SU-DHL-6 (cell line): ENCODE data around the gene CDC6.

Source experiments
- H2AFZ ChIP-seq: fragments of 200-600 bp; sonication (generic); 2 replicates; pipeline ENCODE4 v1.6.1; 2014; ENCODE audit warnings: low read depth, mild to moderate bottlenecking, moderate library complexity, mixed read lengths, antibody characterized with exemption, low read length; ENCODE audit not compliant: severe bottlenecking
- H3F3A ChIP-seq: fragments of 200-600 bp; shearing (Covaris generic); 2 replicates; pipeline ENCODE4 v1.6.0; 2016; ENCODE audit warnings: antibody characterized with exemption, mild to moderate bottlenecking; ENCODE audit not compliant: insufficient read depth
- H3K27ac ChIP-seq: fragments of 200-600 bp; sonication (generic); 2 replicates; pipeline ENCODE4 v1.5.1; 2016; ENCODE audit warnings: low read depth, mild to moderate bottlenecking, low read length, moderate library complexity, mixed read lengths
- H3K27me3 ChIP-seq: fragments of 200-600 bp; sonication (generic), shearing (Covaris generic); 2 replicates; pipeline ENCODE4 v1.6.0; 2014; ENCODE audit warnings: mild to moderate bottlenecking, low read length
- H3K36me3 ChIP-seq: fragments of 200-600 bp; sonication (generic); 2 replicates; pipeline ENCODE4 v1.6.1; 2014; ENCODE audit warnings: mild to moderate bottlenecking, low read length, mixed read lengths
- H3K4me2 ChIP-seq: fragments of 300-600, 200-600 bp; shearing (Covaris generic), sonication (generic); 2 replicates; pipeline ENCODE4 v1.6.0; 2014; ENCODE audit warnings: low read length, low read depth, mild to moderate bottlenecking; ENCODE audit not compliant: poor library complexity, severe bottlenecking
- H3K4me3 ChIP-seq: fragments of 200-600 bp; sonication (generic); 2 replicates; pipeline ENCODE4 v1.5.1; 2014; ENCODE audit warnings: antibody characterized with exemption, low read length, mild to moderate bottlenecking, mixed read lengths; ENCODE audit not compliant: insufficient read depth, poor library complexity, severe bottlenecking
- H3K79me2 ChIP-seq: fragments of 200-600 bp; sonication (generic); 2 replicates; pipeline ENCODE4 v1.6.1; 2014; ENCODE audit warnings: mild to moderate bottlenecking, low read length, moderate library complexity; ENCODE audit not compliant: insufficient read depth
- H3K9ac ChIP-seq: fragments of 200-600 bp; sonication (generic); 2 replicates; pipeline ENCODE4 v1.7.0; 2014; ENCODE audit warnings: mild to moderate bottlenecking, low read length
- H3K9me2 ChIP-seq: fragments of 200-600 bp; sonication (generic); replicated peaks from 2 replicates; pipeline ENCODE4 v1.6.1; 2014; ENCODE audit warnings: low read length; ENCODE audit not compliant: insufficient read depth
- H3K9me3 ChIP-seq: fragments of 200-600 bp; sonication (generic); 2 replicates; pipeline ENCODE4 v1.6.1; 2014; ENCODE audit warnings: low read length, mixed read lengths; ENCODE audit not compliant: insufficient read depth
- H4K20me1 ChIP-seq: fragments of 200-600 bp; sonication (generic); 2 replicates; pipeline ENCODE4 v1.6.1; 2014; ENCODE audit warnings: low read depth, mild to moderate bottlenecking, antibody characterized with exemption, low read length, moderate library complexity, mixed read lengths
- CTCF ChIP-seq: fragments of 200-600 bp; sonication (generic); IDR thresholded peaks from one replicate; pipeline ENCODE4 v1.5.1; 2017; ENCODE audit warnings: antibody characterized with exemption, mild to moderate bottlenecking, low read length, moderate library complexity; ENCODE audit not compliant: insufficient read depth, poor library complexity, severe bottlenecking
- EZH2phosphoT487 ChIP-seq: fragments of 200-600 bp; sonication (generic), shearing (Covaris generic); conservative IDR thresholded peaks from 2 replicates; pipeline ENCODE4 v1.6.1; 2018; ENCODE audit warnings: mild to moderate bottlenecking, antibody characterized with exemption, low read length, moderate library complexity, mixed read lengths

The CDC6 gene

GRCh38 chr17:40266882-40267281 is 20.8 kb upstream of the CDC6 start:
- Histone ChIP-seq H4K20me1 (no peaks in the 10 kb centered on the region), H3K27ac (no peak overlapping the region), H3K4me3 (no peak overlapping the region), H3K9me2 (no peaks in the 10 kb centered on the region), H3F3A (no peaks in the 10 kb centered on the region), H3K9me3 (no peaks in the 10 kb centered on the region), H3K4me2 (no peak overlapping the region), H3K79me2 (no peaks in the 10 kb centered on the region), H3K36me3 (peaks cover 5% of the 10 kb centered on the region; the same call in 1 of the 2 replicates), H3K9ac (no peak overlapping the region), H2AFZ (no peak overlapping the region), H3K27me3 (no peaks in the 10 kb centered on the region)
- TF ChIP-seq EZH2phosphoT487 = no peak
- TF ChIP-seq CTCF = no peak

- peaks cover 5% of the 10 kb centered on the region; the same call in 1 of the 2 replicates for H3K36me3 ChIP-seq
- H3K79me2 ChIP-seq = no peaks in the 10 kb centered on the region
- H4K20me1 ChIP-seq = no peaks in the 10 kb centered on the region
- no peak overlapping the region for H3K9ac ChIP-seq
- no peaks in the 10 kb centered on the region for H3K9me2 ChIP-seq
- no peak for TF ChIP-seq CTCF
- no peak for TF ChIP-seq EZH2phosphoT487
- no peak overlapping the region for H3K27ac ChIP-seq
- no peak overlapping the region for H3K4me2 ChIP-seq
- H3K9me3 ChIP-seq = no peaks in the 10 kb centered on the region
- no peaks in the 10 kb centered on the region for H3K27me3 ChIP-seq
- H3K4me3 ChIP-seq = no peak overlapping the region
- H3F3A ChIP-seq = no peaks in the 10 kb centered on the region
- no peak overlapping the region for H2AFZ ChIP-seq
Measured at GRCh38 chr17:40268141-40268712, 19.5 kb upstream of the CDC6 start.

- H3K4me2 ChIP-seq = no peak overlapping the region
- no peaks in the 10 kb centered on the region for H3K9me2 ChIP-seq
- no peaks in the 10 kb centered on the region for H3K79me2 ChIP-seq
- H3K9ac ChIP-seq = no peak overlapping the region
- TF ChIP-seq EZH2phosphoT487 = no peak
- TF ChIP-seq CTCF = no peak
- H4K20me1 ChIP-seq = no peaks in the 10 kb centered on the region
- H2AFZ ChIP-seq = no peak overlapping the region
- no peaks in the 10 kb centered on the region for H3K27me3 ChIP-seq
- no peak overlapping the region for H3K27ac ChIP-seq
- H3F3A ChIP-seq = peaks cover under 1% of the 10 kb centered on the region; the same call in 1 of the 2 replicates
- H3K9me3 ChIP-seq = no peaks in the 10 kb centered on the region
- H3K4me3 ChIP-seq = no peak overlapping the region
- peaks cover 4% of the 10 kb centered on the region; the same call in 1 of the 2 replicates for H3K36me3 ChIP-seq
Measured at GRCh38 chr17:40278414-40278813, 9.3 kb upstream of the CDC6 start.
